Motor neuron (in vitro differentiated cells): ENCODE data around the gene LXN. TPM values are rescaled to one million over a fixed set of nuclear protein-coding genes. Genes with fewer than 3 reads are reported as not detected.

Experiments used
- ATAC-seq, 8 experiments: fragments of 200-7000 bp; cut with Tn5 transposase; replicated peaks in 6 of 8; 2 replicates each; pipeline ENCODE4 v1.8.0; 2021; ENCODE audit warnings: mild to moderate bottlenecking in 8 of 8, moderate library complexity in 8 of 8
- H3K27ac ChIP-seq, 2 donors: fragments of 250-450 bp; sonication (Bioruptor Pico); 2 replicates each; pipeline ENCODE4 v1.9.0; 2021; ENCODE audit warnings: antibody characterized with exemption in 2 of 2, mild to moderate bottlenecking in 2 of 2, moderate library complexity in 1 of 2
- H3K4me1 ChIP-seq, 2 donors: fragments of 250-450 bp; sonication (Bioruptor Pico); replicated peaks in 1 of 2; 2 replicates each; pipeline ENCODE4 v1.6.1; 2021; ENCODE audit warnings: antibody characterized with exemption in 2 of 2, mild to moderate bottlenecking in 2 of 2, moderate library complexity in 1 of 2
- H3K4me3 ChIP-seq, 5 donors: fragments of 250-450 bp; sonication (Bioruptor Pico); 2 replicates each; pipeline ENCODE4 v1.9.0; 2021; ENCODE audit warnings: antibody characterized with exemption in 5 of 5, mild to moderate bottlenecking in 5 of 5, moderate library complexity in 4 of 5
- WGBS, 10 experiments: fragments of 450-650 bp; shearing (Covaris generic); methylation state at CpG; one replicate each; pipeline ENCODE4 v1.0.0; 2022; 5-methylcytosine and 5-hydroxymethylcytosine counted together
- in situ Hi-C, 9 experiments: fragments of 400-800 bp; cut with MboI; loops; one replicate each; pipeline ENCODE4 v1.15.0; 2021; ENCODE audit warnings: low sequenced_read_pairs in 9 of 9, low pct_unique_long_range_greater_than_20kb in 2 of 9; ENCODE audit not compliant: unreplicated experiment in 9 of 9
- total RNA-seq, 8 experiments: library from RNA; unstranded; fragments of 300-600 nt; gene quantifications; 2 replicates each; pipeline versions ENCODE4 v1.2.3 to v1.2.4, GENCODE V29; 2022

The LXN gene
- total RNA-seq, 8 experiments from 2014 or later = 0.33 to 109 (median 0.91) TPM

GRCh38 chr3:158617982-158618875 lies 54.2 kb downstream of the LXN start:
- in situ Hi-C loops = no loop called here
- no peaks in the 10 kb centered on the region for H3K4me1 ChIP-seq
- no peak for ATAC-seq
- H3K4me3 ChIP-seq = no peak overlapping the region
- no peak overlapping the region for H3K27ac ChIP-seq
- 0 to 47% (median 20%) methylated on average over 1 of the region's 1 CpG; no CpG with 5 or more reads in 5 of the 10 experiments for WGBS, 10 experiments

Other genes with a start within 250 kb of the LXN start
- gene MLF1, start 101.5 kb downstream of the LXN start, total RNA-seq = 100 to 1,000 TPM in 1 of 8 experiments, 10 to 100 TPM in 6, 1 to 10 TPM in 1; 7.8 to 104 (median 30.7) TPM
- gene GFM1, start 28.1 kb downstream of the LXN start, total RNA-seq = 10 to 100 TPM; 33.6 to 90.1 (median 42.9) TPM
- 10 to 100 TPM in 2 of 8 experiments, 1 to 10 TPM in 2, under 1 TPM in 4; 0.38 to 49.2 (median 1.5) TPM for gene RARRES1, start 59.8 kb upstream of the LXN start, total RNA-seq
- gene MFSD1, start 129.4 kb upstream of the LXN start, total RNA-seq = 10 to 100 TPM; 10.1 to 70.1 (median 22.9) TPM